ENCODE measurements around the gene NUAK1. TPM values are rescaled to one million over a fixed set of nuclear protein-coding genes. Genes with fewer than 3 reads are reported as not detected.

NUAK1 gene
- total RNA-seq, 4 donors from 2014 or later: 1.1 to 5.1 (median 2.3) TPM

GRCh38 chr12:106119301-106119700 is 19.5 kb downstream of the NUAK1 start:
- TF ChIP-seq POLR2A (IDR thresholded peaks at IDR 0.05) (no peak), CTCF (IDR thresholded peaks at IDR 0.05) (no peak)
- Histone ChIP-seq H3K4me1 (peaks cover 0 to 61% (median 8%) of the 10 kb centered on the region in 3 donors), H3K4me3 (no peak overlapping the region), H3K27ac (peak overlapping the region in 2 of 4 donors; percentile 38 to 54), H3K36me3 (no peaks in the 10 kb centered on the region), H3K9me3 (no peaks in the 10 kb centered on the region), H3K27me3 (peaks cover 0 to 38% (median 0%) of the 10 kb centered on the region in 4 donors)
- WGBS, 2 donors: 71 to 79% methylated on average over 9 of the region's 9 CpGs
- no peak for DNase-seq
- intact Hi-C loops (cut with DNase I): no loop called here

GRCh38 chr12:106118381-106119130 is 20.2 kb downstream of the NUAK1 start:
- Histone ChIP-seq H3K36me3 (no peaks in the 10 kb centered on the region), H3K4me1 (peaks cover 0 to 61% (median 15%) of the 10 kb centered on the region in 3 donors), H3K27me3 (peaks cover 0 to 36% (median 0%) of the 10 kb centered on the region in 4 donors), H3K9me3 (no peaks in the 10 kb centered on the region), H3K4me3 (no peak overlapping the region), H3K27ac (peak overlapping the region in 2 of 4 donors; percentile 38 to 54)
- TF ChIP-seq POLR2A (IDR thresholded peaks at IDR 0.05): no peak
- TF ChIP-seq CTCF (IDR thresholded peaks at IDR 0.05): no peak
- intact Hi-C loops (cut with DNase I): no loop called here
- 80 to 85% methylated on average over 6 to 8 of the region's 8 CpGs for WGBS, 2 donors
- no peak for DNase-seq

- Histone ChIP-seq H3K4me1 (peaks cover 11 to 70% (median 37%) of the 10 kb centered on the region in 3 donors), H3K27me3 (peaks cover 0 to 51% (median 0%) of the 10 kb centered on the region in 4 donors), H3K36me3 (no peaks in the 10 kb centered on the region), H3K27ac (no peak overlapping the region), H3K9me3 (no peaks in the 10 kb centered on the region), H3K4me3 (no peak overlapping the region)
- no peak for TF ChIP-seq CTCF (IDR thresholded peaks at IDR 0.05)
- no peak for TF ChIP-seq POLR2A (IDR thresholded peaks at IDR 0.05)
- intact Hi-C loops (cut with DNase I): no loop called here
- no peak for DNase-seq
- WGBS, 2 donors: 71 to 87% methylated on average over 10 to 11 of the region's 11 CpGs
Observed at GRCh38 chr12:106115440-106115839, 23.3 kb downstream of the NUAK1 start.

GRCh38 chr12:106114447-106115068 is 24.2 kb downstream of the NUAK1 start:
- 50 to 61% methylated on average over 5 of the region's 5 CpGs for WGBS, 2 donors
- Histone ChIP-seq H3K9me3 (no peaks in the 10 kb centered on the region), H3K36me3 (no peaks in the 10 kb centered on the region), H3K4me3 (no peak overlapping the region), H3K27ac (peak overlapping the region; percentile 28 to 85 (median 73)), H3K27me3 (peaks cover 0 to 59% (median 0%) of the 10 kb centered on the region in 4 donors), H3K4me1 (peaks cover 11 to 78% (median 46%) of the 10 kb centered on the region in 3 donors)
- no peak for DNase-seq
- intact Hi-C loops (cut with DNase I): no loop called here
- TF ChIP-seq POLR2A (IDR thresholded peaks at IDR 0.05): no peak
- no peak for TF ChIP-seq CTCF (IDR thresholded peaks at IDR 0.05)

- Histone ChIP-seq H3K4me3 (no peak overlapping the region), H3K27me3 (peaks cover 0 to 66% (median 0%) of the 10 kb centered on the region in 4 donors), H3K36me3 (no peaks in the 10 kb centered on the region), H3K9me3 (no peaks in the 10 kb centered on the region), H3K4me1 (peaks cover 14 to 84% (median 46%) of the 10 kb centered on the region in 3 donors), H3K27ac (peak overlapping the region; percentile 28 to 85 (median 73))
- no peak for TF ChIP-seq CTCF (IDR thresholded peaks at IDR 0.05)
- no peak for TF ChIP-seq POLR2A (IDR thresholded peaks at IDR 0.05)
- 37 to 39% methylated on average over 8 to 10 of the region's 10 CpGs for WGBS, 2 donors
- intact Hi-C loops (cut with DNase I): no loop called here
- DNase-seq: no peak
Observed at GRCh38 chr12:106113824-106114446, 24.8 kb downstream of the NUAK1 start.

Data from esophagus squamous epithelium (tissue), 5 donors.